ENCODE measurements around the gene RNF149. TPM values are rescaled to one million over a fixed set of nuclear protein-coding genes. Genes with fewer than 3 reads are reported as not detected.
"Not testable (repeated sequence)": the region's sequence is repeated elsewhere in the genome, so short reads cannot be mapped to it uniquely, and the experiment has no call there.

RNF149 gene
- total RNA-seq, 6 donors from 2014 or later: 104 to 202 (median 158) TPM

- not testable (repeated sequence) for DNase-seq
- TF ChIP-seq CTCF (IDR thresholded peaks at IDR 0.05): peak in 5 of 6 experiments; percentile 20 to 58 (median 51)
- WGBS, 2 donors: 10 to 16% methylated on average over 2 of the region's 2 CpGs
Measured at GRCh38 chr2:101240694-101241093, 67.8 kb downstream of the RNF149 start.

GRCh38 chr2:101239760-101240118, 68.8 kb downstream of the RNF149 start:
- DNase-seq; H3K4me1 ChIP-seq; H3K27me3 ChIP-seq; H3K4me3 ChIP-seq; H3K9me3 ChIP-seq; ATAC-seq (ENCODE audit: low FRiP score in 2 of 2); H3K36me3 ChIP-seq: not testable (repeated sequence)
- WGBS, 2 donors: 65 to 68% methylated on average over 2 of the region's 2 CpGs
- TF ChIP-seq CTCF (IDR thresholded peaks at IDR 0.05): peak in 1 of 6 experiments; percentile 11
- peak overlapping the region; percentile 54 to 73 (median 67) for H3K27ac ChIP-seq

More at GRCh38 chr2:101240694-101241093, 67.8 kb downstream of the RNF149 start:
- H3K27ac ChIP-seq: peak overlapping the region in 3 of 4 donors; percentile 62 to 73 (median 72)
- not testable (repeated sequence) for H3K4me1 ChIP-seq; ATAC-seq (ENCODE audit: low FRiP score in 2 of 2); H3K36me3 ChIP-seq; H3K27me3 ChIP-seq; H3K9me3 ChIP-seq
- peak overlapping the region in 1 of 4 donors; percentile 4 for H3K4me3 ChIP-seq

- no peaks in the 10 kb centered on the region for H3K9me3 ChIP-seq
- H3K4me3 ChIP-seq: no peak overlapping the region
- peak in 1 of 2 donors; percentile 82 for DNase-seq
- no peaks in the 10 kb centered on the region for H3K36me3 ChIP-seq
- 68% methylated on average over 12 of the region's 12 CpGs for WGBS, 2 donors
- H3K27me3 ChIP-seq: no peaks in the 10 kb centered on the region
- H3K27ac ChIP-seq: peak overlapping the region; percentile 54 to 73 (median 67)
- TF ChIP-seq EP300 (IDR thresholded peaks at IDR 0.05) (no peak), POLR2AphosphoS5 (IDR thresholded peaks at IDR 0.05) (no peak), CTCF (IDR thresholded peaks at IDR 0.05) (no peak), POLR2A (IDR thresholded peaks at IDR 0.05) (no peak)
- no peak for ATAC-seq (ENCODE audit: low FRiP score in 2 of 2)
- H3K4me1 ChIP-seq: peaks cover 0 to 5% (median 4%) of the 10 kb centered on the region in 4 donors
Measured at GRCh38 chr2:101238930-101239759, 69.4 kb downstream of the RNF149 start.

GRCh38 chr2:101237944-101238343, 70.6 kb downstream of the RNF149 start:
- not testable (repeated sequence) for ATAC-seq (ENCODE audit: low FRiP score in 2 of 2); H3K27ac ChIP-seq; H3K9me3 ChIP-seq; DNase-seq; H3K4me1 ChIP-seq; H3K4me3 ChIP-seq; H3K36me3 ChIP-seq; H3K27me3 ChIP-seq
- 68 to 69% methylated on average over 5 of the region's 5 CpGs for WGBS, 2 donors

GRCh38 chr2:101235956-101236355, 72.5 kb downstream of the RNF149 start:
- not testable (repeated sequence) for H3K27ac ChIP-seq; H3K4me1 ChIP-seq; H3K36me3 ChIP-seq; DNase-seq; H3K27me3 ChIP-seq; ATAC-seq (ENCODE audit: low FRiP score in 2 of 2); H3K9me3 ChIP-seq; H3K4me3 ChIP-seq
- 80 to 100% methylated on average over 1 of the region's 1 CpG for WGBS, 2 donors
